Measurements from ENCODE around the gene ADGRE2.
"Not testable (repeated sequence)": the region's sequence is repeated elsewhere in the genome, so short reads cannot be mapped to it uniquely, and the experiment has no call there.

Gene ADGRE2
- 0.94 to 7.5 reads per million in 2 donors for total RNA-seq

DNA sequence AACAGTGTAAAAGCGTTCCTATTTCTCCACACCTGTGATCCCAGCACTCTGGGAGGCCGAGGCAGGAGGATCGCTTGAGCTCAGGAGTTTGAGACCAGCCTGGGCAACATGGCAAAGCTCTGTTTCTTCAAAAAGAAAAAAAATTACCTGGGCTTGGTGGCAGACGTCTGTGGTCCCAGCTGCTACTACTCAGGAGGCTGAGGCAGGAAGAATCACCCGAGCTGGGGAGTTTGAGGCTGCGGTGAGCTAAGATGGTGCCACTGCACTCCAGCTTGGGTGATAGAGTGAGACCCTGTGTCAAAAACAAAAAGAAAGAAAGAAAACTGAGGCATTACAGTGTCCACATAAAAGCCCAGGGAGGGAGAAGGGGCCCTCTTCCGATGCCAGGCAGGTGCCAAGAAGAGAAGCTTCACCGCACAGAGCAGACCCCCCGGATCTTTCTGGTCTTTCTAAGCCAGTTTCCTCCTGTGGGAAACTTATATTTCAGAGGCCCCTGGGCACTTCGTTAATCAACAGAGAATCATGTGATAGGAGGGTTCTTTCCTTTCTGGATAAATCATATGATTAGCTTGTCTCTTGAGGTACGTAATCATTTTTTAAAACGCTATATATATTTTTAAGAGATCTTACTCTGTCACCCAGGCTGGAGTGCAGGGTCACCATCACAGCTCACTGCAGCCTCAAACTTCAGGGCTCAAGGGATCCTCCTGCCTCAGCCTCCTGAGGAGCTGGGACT, at the start of gene ADGRE2:
ADGRE2 (minus strand) TSS at position 451 of the 736 bp plus-strand sequence. CDS start 1,804 bp downstream, outside the sequence.
- not testable (repeated sequence) for DNase-seq

- no peak for DNase-seq
Measured at GRCh38 chr19:14826006-14826405, 47.6 kb upstream of the ADGRE2 start.

GRCh38 chr19:14821937-14822336, 43.6 kb upstream of the ADGRE2 start:
- no peak for DNase-seq

DNA sequence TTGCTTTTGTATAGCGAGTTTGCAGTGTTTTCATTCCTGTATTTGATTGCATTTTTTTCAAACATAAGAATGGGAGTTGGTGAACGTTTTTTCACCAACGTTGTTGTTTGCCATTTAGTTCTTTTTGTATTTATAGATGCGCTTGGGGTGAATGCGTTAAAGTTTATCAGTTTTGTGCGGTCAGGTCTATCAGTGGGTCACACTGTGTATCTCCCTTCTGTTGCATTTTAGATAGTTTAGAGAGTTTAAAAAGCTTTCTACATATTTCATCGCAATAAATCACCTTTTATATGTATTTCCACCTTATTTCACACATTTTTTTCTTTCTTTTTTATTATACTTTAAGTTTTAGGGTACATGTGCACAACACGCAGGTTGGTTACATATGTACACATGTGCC, 40.2 kb upstream of the ADGRE2 start:
- DNase-seq, result no peak

- DNase-seq, result no peak
Measured at GRCh38 chr19:14817052-14817451, 38.7 kb upstream of the ADGRE2 start.

GRCh38 chr19:14814982-14815652, 36.8 kb upstream of the ADGRE2 start:
- DNase-seq, result no peak

DNA sequence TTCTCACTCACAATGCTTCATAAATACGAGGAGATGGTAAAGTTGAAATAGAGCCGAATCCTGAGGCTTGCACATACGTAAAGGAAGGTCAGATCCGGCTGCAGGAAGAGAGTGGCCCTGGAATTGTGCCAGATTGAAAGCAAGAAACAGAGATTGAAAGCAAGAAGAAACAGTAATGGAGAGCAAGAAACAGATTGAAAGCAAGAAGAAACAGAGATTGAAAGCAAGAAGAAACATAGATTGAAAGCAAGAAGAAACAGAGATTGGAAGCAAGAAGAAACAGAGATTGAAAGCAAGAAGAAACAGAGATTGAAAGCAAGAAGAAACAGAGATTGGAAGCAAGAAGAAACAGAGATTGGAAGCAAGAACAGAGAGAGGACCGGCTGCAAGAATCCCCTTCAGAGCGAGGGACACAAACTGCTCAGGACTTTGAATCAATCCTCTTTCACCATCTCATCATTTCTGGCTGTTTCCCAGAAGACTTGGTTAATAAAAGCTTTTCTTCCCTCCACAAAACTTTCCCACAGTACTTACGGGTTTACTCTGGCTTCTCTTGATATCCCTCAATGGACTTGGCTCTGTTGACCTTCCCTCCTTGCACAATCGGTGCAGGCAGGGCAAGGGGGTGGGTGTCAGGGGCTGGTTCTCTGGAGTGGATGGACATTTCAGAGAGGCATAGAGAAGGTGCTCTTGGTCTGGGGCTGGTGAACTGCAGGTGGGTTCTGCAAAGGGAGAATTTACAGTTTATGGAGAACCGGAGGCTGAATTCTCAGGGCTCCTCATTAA, 31.1 kb upstream of the ADGRE2 start:
- no peak for DNase-seq

DNA sequence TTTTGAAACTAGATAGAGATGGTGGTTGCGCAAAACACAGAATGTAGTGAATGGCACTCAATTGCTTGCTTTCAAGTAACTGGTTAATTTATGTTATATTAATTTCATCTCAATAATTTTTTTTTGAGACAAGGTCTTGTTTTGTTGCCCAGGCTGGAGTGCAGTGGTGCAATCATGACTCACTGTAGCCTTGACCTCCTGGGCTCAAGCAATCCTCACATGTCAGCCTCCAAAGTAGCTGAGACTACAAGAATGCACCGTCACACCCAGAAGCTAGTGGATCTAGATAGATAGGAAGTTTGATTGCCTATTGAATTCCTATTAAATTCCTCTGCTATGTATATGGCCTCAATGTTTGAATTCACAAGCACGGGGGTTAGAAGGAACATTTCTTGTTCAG, 26.4 kb upstream of the ADGRE2 start:
- no peak for DNase-seq

GRCh38 chr19:14798760-14799159, 20.4 kb upstream of the ADGRE2 start:
- DNase-seq, result no peak

DNA sequence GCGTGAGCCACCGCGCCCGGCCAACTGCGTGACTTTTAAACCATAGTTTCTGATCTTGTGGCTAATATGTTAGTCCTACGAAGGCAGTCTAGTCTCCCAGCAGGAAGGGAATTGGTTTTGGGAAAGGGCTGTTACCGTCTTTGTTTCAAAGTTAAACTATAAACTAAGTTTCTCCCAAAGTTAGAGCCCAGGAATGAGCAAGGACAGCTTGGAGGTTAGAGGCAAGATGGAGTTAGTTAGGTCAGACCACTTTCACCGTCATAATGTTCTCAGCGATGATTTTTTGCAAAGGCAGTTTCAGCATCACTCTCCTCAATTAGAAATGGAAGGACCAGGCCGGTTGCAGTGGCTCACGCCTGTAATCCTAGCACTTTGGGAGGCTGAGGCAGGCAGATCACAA, 17.7 kb upstream of the ADGRE2 start:
- no peak for DNase-seq

GRCh38 chr19:14795078-14795721, 16.8 kb upstream of the ADGRE2 start:
- no peak for DNase-seq

DNA sequence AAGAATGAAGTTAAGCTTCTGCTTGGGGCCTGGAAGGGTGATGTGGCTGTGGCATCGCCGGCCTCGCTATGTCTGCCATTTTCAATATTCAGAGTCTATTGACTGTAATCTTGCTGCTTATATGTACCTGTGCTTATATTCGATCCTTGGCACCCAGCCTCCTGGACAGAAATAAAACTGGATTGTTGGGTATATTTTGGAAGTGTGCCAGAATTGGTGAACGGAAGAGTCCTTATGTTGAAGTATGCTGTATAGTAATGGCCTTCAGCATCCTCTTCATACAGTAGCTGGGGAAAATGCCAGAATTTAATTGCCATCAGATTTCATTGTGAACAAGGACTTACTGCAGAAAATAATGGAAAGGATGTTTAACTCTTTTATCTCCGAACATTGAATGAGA, 13.9 kb upstream of the ADGRE2 start:
- not testable (repeated sequence) for DNase-seq

DNA sequence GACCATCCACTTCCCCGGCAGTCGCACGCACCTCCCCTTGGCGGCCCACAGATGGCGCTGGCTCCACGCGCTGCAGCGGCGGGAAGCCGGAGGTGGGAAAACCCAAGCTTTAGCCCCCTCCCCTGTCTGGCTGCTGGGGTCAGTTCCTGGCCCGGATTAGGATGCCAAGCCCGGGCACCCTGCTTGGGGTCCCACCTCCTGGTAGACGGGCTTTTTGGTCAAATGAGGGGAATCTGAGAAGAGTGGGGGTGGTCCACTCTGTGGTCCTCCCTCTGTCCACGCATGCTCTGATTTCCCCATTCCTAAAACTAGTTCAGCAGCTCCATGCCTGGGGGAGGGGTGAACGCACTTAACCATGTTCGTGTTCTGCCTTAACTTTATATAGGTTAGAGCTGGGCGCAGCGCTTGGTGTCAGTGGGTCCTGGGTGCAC, 8.1 kb upstream of the ADGRE2 start:
- peak in 2 of 5 experiments; percentile 9 to 16 for DNase-seq

- peak in 1 of 5 experiments; percentile 4 for DNase-seq
Measured at GRCh38 chr19:14785102-14785793, 6.9 kb upstream of the ADGRE2 start.

GRCh38 chr19:14784730-14785101, 6.4 kb upstream of the ADGRE2 start:
- DNase-seq, result not testable (repeated sequence)

DNA sequence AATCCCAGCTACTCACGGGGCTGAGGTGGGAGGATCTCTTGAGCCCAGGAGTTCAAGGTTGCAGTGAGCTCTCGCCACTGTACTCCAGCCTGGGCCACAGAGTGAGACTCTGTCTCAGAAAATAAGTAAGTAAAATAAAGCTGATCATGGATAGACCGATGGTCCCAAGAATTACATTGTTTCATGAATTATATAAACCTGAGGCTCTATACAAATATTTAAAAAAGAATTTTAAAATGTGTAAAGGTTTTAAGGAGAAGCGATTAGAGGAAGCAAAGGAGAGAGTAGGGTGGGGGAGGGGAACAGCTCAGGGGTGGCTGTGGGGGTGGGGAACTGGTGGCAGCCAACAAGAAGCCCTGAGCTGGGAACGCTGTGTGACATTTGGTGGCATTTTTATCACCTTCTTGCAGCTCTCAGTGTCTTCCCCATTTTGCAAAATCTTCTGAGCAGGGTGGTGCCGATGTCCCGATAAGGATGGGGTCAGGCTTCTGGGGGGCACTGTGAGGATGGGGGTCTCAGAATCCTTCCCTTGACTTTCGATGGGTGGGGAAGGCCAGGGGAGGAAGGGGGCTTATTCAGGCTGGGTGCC, 5.1 kb upstream of the ADGRE2 start:
- DNase-seq, result not testable (repeated sequence)

DNA sequence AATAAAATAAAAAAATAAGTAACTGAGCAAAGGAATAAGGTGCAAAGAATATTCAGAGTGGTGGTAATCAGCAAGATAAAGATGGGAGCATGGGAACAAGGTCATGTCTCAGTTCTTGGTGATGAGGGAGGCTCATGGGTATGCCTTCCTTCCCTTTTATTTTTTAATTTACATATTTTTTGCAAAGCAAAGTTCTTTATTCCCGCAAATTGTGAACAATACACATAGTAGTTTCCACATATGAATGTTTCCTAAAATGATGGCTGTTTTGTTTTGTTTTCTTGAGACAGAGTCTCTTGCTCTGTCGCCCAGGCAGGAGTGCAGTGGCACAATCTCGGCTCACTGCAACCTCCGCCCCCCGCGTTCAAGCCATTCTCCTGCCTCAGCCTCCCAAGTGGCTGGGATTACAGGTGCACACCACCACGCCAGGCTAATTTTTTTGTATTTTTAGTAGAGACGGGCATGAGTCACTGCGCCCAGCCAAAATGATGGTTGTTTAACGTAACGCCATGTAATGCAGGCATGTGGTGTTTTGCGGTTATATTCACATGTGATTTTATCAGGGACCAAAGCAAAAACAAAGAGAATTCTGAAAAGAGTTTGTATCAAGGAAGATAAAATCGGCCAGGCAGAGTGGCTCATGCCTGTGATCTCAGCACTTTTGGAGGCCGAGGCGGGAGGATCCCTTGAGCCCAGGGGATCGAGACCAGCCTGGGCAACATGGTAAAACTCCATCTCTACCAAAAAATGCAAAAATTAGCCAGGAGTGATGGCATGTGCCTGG, 4.5 kb upstream of the ADGRE2 start:
- DNase-seq, result no peak

DNA sequence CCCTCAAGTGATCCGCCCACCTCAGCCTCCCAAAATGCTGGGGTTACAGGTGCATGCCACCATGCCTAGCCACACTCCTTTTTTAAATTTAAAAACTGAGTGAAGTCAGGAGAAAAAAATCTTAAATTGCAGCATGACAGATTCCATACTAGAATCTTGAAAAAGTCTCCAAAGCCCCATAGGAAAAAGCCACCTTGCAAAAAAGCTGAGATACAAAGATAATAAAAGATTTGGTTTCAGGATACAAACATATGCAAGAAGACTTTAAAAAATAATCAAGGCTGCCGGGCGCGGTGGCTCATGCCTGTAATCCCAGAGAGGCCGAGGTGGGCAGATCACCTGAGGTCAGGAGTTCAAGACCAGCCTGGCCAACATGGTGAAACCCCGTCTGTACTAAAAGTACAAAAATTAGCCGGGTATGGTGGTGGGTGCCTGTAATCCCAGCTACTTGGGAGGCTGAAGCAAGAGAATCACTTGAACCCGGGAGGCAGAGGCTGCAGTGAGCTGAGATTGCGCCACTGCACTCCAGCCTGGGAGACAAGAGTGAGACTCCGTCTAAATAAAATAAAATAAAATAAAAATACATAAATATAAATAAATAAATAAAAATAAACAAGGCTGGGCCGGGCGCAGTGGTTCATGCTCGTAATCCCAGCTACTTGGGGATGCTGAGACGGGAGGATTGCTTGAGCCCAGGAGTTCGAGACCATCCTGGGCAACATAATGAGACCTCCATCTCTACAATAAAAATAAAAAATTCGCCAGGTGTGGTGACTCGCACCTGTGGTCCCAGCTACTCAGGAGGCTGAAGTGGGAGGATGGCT, 3.6 kb upstream of the ADGRE2 start:
- not testable (repeated sequence) for DNase-seq

- DNase-seq, result not testable (repeated sequence)
Measured at GRCh38 chr19:14780622-14781225, 2.4 kb upstream of the ADGRE2 start.

- DNase-seq, result no peak
Measured at GRCh38 chr19:14779151-14779550, 791 bp upstream of the ADGRE2 start.

All from T-helper 2 cell (primary cell).